ENCODE measurements around the gene ECE1. TPM values are rescaled to one million over a fixed set of nuclear protein-coding genes. Genes with fewer than 3 reads are reported as not detected.

ECE1 gene
- total and polyA plus RNA-seq, 12 donors = 86.1 to 588 (median 222) TPM

DNA sequence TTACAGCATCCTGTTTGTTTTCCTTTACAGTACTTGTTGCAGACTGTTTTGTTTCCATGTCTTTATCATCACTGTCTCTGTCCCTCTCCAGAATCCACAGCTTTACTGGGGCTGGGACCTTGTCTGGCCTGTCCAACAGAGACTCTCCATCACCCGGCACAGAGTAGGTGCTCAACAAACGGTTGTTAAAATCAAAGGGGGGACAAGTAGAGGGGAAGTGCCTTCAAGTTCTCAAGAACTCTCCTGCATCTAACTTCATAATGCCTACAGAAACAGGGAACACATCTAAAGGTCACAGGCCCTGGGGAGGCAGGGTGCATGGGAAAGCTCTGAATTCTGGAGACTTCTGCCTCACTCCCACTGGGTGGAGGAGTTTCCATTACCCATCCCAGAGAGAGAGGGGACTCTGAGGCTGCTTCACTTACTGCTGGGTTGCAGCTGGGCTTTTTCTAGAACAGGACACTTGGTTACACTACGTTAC is 2.3 kb upstream of the ECE1 start:
- no peak for DNase-seq
- peaks cover 34 to 79% of the 10 kb centered on the region in 2 donors for H3K4me1 ChIP-seq (replicated peaks in 1 of 2)
- intact Hi-C loops (cut with DNase I) = no loop called here
- no peak overlapping the region for H3K4me3 ChIP-seq
- peak overlapping the region in 4 of 5 donors; percentile 28 to 88 (median 67) for H3K27ac ChIP-seq
- TF ChIP-seq POLR2A (IDR thresholded peaks at IDR 0.05) = no peak
- TF ChIP-seq, protein P1, sequence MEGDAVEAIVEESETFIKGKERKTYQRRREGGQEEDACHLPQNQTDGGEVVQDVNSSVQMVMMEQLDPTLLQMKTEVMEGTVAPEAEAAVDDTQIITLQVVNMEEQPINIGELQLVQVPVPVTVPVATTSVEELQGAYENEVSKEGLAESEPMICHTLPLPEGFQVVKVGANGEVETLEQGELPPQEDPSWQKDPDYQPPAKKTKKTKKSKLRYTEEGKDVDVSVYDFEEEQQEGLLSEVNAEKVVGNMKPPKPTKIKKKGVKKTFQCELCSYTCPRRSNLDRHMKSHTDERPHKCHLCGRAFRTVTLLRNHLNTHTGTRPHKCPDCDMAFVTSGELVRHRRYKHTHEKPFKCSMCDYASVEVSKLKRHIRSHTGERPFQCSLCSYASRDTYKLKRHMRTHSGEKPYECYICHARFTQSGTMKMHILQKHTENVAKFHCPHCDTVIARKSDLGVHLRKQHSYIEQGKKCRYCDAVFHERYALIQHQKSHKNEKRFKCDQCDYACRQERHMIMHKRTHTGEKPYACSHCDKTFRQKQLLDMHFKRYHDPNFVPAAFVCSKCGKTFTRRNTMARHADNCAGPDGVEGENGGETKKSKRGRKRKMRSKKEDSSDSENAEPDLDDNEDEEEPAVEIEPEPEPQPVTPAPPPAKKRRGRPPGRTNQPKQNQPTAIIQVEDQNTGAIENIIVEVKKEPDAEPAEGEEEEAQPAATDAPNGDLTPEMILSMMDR (IDR thresholded peaks at IDR 0.05) = no peak
- H3K9me3 ChIP-seq (replicated peaks in 1 of 3) = no peaks in the 10 kb centered on the region
- 64 to 80% (median 71%) methylated on average over 3 of the region's 3 CpGs for WGBS, 4 donors
- no peaks in the 10 kb centered on the region for H3K36me3 ChIP-seq (replicated peaks in 1 of 2)
- no peaks in the 10 kb centered on the region for H3K27me3 ChIP-seq

- DNase-seq = no peak
- TF ChIP-seq, protein P1 (IDR thresholded peaks at IDR 0.05) = no peak
- no peak for TF ChIP-seq POLR2A (IDR thresholded peaks at IDR 0.05)
- WGBS, 4 donors = 91 to 97% (median 93%) methylated on average over 7 of the region's 7 CpGs
- H3K4me3 ChIP-seq = no peak overlapping the region
- H3K27me3 ChIP-seq = no peaks in the 10 kb centered on the region
- H3K9me3 ChIP-seq (replicated peaks in 1 of 3) = no peaks in the 10 kb centered on the region
- H3K36me3 ChIP-seq (replicated peaks in 1 of 2) = no peaks in the 10 kb centered on the region
- intact Hi-C loops (cut with DNase I) = no loop called here
- peaks cover 31 to 80% of the 10 kb centered on the region in 2 donors for H3K4me1 ChIP-seq (replicated peaks in 1 of 2)
- H3K27ac ChIP-seq = peak overlapping the region in 4 of 5 donors; percentile 28 to 88 (median 67)
These were observed 1.7 kb upstream of the ECE1 start for GRCh38 chr1:21291964-21292363.

- no peak for DNase-seq
- TF ChIP-seq, protein P1 (IDR thresholded peaks at IDR 0.05) = no peak
- TF ChIP-seq POLR2A (IDR thresholded peaks at IDR 0.05) = no peak
- peaks cover 27 to 80% of the 10 kb centered on the region in 2 donors for H3K4me1 ChIP-seq (replicated peaks in 1 of 2)
- H3K4me3 ChIP-seq = no peak overlapping the region
- intact Hi-C loops (cut with DNase I) = no loop called here
- no peaks in the 10 kb centered on the region for H3K36me3 ChIP-seq (replicated peaks in 1 of 2)
- H3K27ac ChIP-seq = peak overlapping the region in 4 of 5 donors; percentile 43 to 96 (median 86)
- H3K27me3 ChIP-seq = no peaks in the 10 kb centered on the region
- H3K9me3 ChIP-seq (replicated peaks in 1 of 3) = no peaks in the 10 kb centered on the region
- WGBS, 4 donors = 86 to 90% (median 88%) methylated on average over 7 to 8 of the region's 8 CpGs
These were observed 921 bp upstream of the ECE1 start for GRCh38 chr1:21291184-21291583.

- TF ChIP-seq, protein P1 (IDR thresholded peaks at IDR 0.05) = peak in 1 of 6 experiments; percentile 11
- TF ChIP-seq POLR2A (IDR thresholded peaks at IDR 0.05) = no peak
- H3K4me1 ChIP-seq (replicated peaks in 1 of 2) = peaks cover 23 to 78% of the 10 kb centered on the region in 2 donors
- H3K4me3 ChIP-seq = peak overlapping the region in 2 of 4 donors; percentile 47 to 72
- no peaks in the 10 kb centered on the region for H3K27me3 ChIP-seq
- no peak for DNase-seq
- intact Hi-C loops (cut with DNase I) = no loop called here
- no peaks in the 10 kb centered on the region for H3K9me3 ChIP-seq (replicated peaks in 1 of 3)
- 4 to 13% (median 6%) methylated on average over 5 to 9 of the region's 9 CpGs for WGBS, 4 donors
- no peaks in the 10 kb centered on the region for H3K36me3 ChIP-seq (replicated peaks in 1 of 2)
- H3K27ac ChIP-seq = peak overlapping the region in 4 of 5 donors; percentile 43 to 96 (median 86)
These were observed 282 bp upstream of the ECE1 start for GRCh38 chr1:21290546-21290944.
